HG02970 (cell line): Measurements from ENCODE around the gene TRIM71.
"Not testable (repeated sequence)": the region's sequence is repeated elsewhere in the genome, so short reads cannot be mapped to it uniquely, and the experiment has no call there.

Experiments used
- ATAC-seq: cut with Tn5 transposase; IDR thresholded peaks from one replicate; pipeline ENCODE4 v1.9.1; 2021; ENCODE audit warnings: mild to moderate bottlenecking, moderate library complexity, moderate number of reproducible peaks; ENCODE audit not compliant: unreplicated experiment, low FRiP score

The TRIM71 gene

DNA sequence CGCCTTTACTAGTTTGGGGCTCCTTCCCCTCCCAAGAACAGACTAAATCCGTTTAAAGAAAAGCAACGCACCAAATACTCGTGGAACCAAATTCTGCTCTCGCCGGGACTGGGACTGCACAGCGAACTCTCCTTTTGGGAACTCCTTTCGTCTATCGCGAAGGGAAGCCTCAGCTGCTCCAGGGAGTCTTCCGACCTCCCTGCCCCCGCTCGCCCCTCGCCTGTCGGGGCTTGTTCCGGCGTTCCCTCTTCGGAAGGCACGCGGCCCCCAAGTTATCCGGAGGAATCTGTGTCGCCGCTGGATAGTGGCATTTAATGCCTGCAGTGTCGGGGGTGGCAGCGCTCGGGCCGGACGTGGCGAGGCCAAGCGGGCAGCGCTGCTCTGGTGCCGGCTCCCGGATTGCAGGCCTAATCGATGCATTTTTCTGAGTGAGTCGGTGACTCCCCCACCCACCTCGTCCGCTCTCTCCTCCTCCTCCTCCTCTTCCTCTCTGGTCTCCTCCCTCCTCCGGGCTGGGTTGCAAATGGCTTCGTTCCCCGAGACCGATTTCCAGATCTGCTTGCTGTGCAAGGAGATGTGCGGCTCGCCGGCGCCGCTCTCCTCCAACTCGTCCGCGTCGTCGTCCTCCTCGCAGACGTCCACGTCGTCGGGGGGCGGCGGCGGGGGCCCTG, at the start of gene TRIM71:
TSS of gene TRIM71 (plus strand) at position 440 of the 671 bp plus-strand sequence. CDS start at position 524, 84 bp downstream.
- no peak for ATAC-seq

DNA sequence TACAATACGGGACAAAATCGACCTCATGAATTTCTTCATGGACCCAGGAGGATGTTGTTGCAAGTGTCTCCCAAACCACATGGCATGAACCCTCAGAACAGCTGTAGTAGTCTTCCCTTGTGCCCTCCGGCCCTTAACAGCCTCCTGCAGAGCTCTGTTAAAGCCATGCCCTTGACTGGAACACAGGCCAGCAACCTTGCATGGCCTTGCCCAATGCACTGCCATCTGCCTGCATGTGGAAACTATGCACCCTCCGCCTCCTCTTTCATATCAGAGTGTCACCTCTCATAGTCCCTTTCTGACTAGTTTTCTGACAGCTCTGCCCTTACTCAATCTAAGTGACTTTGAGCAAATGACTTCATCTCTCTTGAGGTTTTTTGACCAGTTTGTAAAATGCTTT, 39.4 kb upstream of the TRIM71 start:
- no peak for ATAC-seq

DNA sequence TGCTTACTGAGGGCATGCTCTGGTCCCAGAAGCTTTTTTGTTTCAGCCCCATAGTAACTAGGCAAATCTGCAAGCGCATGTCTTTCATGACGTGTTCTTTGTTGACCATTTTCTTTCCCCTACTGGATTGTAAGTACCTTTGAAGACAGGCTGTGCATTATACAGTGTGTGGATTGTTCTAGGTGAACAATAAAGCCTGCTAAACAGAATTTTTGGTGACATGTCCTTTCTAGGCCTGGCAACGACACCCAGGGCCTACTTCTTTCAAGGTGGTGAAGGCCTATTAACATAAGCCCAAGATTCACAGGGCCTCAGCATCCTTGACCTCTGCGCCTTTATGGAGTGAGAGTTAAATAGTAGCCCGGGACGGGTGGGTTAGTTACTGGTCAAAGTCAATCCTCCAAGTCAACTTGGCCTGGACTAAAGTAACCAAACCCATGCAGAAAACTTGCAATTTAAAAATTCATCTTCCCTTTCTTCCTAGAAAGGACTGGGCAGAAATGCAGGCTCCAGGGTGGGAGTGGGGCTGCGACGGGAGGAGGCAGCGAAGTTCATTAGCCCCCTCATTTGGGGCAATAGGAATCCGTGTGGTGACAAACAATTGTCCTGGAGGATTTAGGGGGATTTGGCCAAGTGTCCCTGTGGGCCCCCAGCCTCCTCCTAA, 37.6 kb upstream of the TRIM71 start:
- no peak for ATAC-seq

DNA sequence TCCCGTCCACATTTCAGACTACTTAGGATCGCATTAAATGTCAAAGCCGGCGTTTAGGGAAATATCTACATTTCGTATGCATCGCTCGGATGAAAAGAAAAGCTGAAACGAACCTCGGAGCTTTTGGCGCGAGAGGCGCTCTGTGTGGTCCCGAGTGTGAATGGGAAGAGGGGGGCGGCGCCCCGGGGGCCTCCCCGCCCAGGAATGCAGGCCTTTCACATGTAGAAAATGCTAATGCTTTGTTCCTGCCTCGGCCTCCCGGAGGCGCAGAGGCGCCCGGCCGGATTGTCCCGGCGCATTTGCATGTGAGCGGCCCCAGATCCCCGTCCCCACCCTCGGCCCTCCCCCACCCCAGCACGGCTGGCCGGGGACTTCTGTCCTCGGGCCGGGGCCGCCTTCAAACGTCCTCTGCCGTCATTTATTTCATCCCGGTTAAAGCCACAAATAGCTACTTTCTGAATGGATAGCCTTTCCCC, 37.0 kb upstream of the TRIM71 start:
- peak; percentile 36 for ATAC-seq

DNA sequence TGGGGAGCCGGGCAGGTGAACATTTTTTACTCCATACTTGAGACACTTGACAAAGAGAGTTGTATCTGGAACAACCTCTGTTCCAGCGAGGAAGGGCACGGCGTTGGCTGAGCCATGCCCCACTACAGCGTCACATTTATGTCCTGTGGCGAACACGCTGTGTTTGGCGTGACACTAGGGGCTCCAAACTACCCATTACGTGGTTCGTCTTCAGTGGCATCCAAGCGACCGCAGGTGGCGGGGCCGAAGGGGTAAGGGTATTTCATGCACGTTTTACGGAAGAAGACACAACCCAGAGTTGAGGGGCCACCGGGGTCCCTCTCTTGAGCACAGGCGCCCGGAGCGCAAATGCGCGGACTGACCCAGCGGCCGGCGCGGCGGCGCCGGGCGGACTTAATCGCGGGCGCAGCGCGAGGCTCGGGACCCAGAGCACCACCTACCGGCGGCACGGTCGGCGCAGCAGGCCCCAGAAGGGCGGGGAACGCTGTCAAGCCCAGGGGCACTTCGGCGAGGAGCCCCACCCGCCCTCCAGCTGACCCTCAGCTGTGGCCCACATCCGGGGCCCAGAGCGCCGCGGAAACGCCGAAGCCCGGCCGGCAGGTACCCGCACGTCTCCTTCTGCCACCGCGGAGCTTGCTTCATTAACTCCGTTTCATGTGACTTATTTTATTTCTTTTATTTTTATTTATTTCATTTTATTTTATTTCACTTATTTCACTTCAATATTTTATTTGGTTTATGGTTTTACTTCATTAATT, 36.4 kb upstream of the TRIM71 start:
- peak; percentile 90 for ATAC-seq

DNA sequence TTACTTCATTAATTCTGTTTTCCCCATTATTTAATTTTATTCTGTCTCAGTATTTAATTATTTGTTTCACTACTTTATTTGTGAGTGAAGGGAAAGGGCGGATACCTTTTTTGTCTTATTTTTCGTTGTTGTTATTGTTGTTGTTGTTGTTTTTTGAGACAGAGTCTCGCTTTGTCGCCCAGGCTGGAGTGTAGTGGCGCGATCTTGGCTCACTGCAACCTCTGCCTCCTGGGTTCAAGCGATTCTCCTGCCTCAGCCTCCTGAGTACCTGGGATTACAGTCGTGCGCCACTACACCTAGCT, 35.9 kb upstream of the TRIM71 start:
- ATAC-seq: not testable (repeated sequence)

DNA sequence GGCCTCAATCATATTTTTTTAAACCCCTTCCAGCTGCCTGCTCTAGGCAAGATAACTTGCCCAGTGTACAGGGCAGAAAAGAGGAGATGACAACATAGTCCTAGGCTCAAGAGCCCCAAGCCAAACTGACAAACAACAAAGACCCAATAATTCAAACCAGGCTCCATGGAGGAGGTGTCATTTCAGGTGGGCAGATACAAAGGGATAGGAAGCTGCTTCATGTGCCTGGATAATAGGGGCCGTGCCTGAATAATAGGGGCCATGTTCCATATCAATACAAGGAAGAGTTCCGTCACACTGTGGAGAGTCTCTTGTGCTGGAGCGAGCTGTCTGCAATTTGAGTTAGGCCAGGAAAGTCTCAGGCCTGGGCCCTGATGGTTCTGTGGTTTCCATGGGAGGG, 35.4 kb upstream of the TRIM71 start:
- no peak for ATAC-seq

DNA sequence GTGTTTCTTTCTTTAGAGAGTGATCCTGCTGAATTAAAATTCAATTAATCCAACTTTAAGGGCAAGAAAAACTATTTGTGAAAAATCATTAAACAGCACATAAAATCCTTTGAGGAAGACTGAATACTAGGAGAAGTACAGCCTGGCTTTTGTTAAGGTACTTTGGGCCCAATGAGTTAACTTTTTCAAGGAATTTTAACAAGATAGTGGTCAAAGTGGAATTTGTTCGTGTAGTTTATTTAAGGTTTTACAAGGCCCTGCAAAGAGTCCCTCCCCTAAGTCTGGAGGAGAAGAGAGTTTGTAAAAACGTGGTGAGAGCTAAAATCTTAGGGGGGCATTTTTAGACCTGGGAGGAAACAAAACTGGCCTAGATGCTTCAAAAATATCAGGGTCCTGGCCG, 26.0 kb upstream of the TRIM71 start:
- no peak for ATAC-seq

DNA sequence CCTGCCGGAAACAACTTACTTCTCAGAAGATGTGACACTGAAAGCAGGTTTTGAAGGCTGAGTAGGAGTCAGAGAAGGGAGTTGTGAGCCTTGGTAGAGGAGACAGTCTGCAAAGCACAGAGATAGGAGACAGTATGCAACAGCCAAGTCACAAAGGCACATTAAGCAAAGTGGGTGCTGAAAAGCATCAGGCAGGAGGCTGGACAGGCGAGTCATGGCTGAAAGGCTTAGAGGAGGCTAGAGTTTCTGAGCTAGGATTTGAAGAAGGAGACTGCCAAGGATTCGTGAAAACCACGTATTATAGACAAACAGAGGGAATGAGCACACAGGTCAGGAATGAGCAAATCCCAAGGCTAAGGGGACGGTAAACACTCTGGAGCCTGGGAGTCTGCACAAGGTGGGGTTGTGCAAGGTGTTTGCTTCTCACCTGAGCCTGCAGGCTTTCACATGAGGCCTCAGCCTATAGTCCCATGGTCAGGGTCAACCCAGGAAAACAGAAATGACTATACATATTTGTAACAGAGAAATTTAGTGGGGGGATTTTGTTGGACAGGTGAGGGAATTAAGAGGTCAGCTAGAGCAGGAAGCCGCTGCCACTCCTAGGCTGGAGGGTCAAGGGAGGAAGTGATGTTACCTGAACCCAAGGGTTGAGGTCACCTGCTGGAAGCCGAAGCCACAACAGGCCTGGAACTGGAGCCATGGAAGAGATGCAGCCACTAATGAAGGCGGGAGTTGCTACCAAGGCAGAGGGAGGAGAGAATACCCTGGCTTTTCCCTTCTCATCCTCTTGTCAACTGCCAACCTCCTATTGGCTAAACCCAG, 23.1 kb upstream of the TRIM71 start:
- ATAC-seq: no peak

DNA sequence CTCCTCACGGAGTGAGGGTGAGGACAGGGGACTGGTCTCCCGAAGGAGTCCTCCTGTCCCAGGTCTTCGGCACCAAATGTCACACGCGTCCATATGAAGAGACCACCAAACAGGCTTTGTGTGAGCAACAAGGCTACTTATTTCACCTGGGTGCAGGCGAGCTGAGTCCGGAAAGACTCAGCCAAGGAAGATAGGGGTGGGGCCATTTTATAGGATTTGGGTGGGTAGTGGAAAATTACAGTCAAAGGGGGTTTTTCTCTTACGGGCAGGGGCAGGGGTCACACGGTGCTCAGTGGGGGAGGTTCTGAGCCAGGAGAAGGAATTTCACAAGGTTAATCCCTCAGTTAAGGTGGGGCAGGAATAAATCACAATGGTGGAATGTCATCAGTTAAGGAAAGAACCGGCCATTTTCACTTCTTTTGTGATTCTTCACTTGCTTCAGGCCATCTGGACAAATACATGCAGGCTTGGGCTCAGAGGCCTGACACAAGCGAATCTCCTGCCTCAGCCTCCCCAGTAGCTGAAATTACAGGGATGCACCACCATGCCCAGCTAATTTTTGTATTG, 21.3 kb upstream of the TRIM71 start:
- ATAC-seq: not testable (repeated sequence)

DNA sequence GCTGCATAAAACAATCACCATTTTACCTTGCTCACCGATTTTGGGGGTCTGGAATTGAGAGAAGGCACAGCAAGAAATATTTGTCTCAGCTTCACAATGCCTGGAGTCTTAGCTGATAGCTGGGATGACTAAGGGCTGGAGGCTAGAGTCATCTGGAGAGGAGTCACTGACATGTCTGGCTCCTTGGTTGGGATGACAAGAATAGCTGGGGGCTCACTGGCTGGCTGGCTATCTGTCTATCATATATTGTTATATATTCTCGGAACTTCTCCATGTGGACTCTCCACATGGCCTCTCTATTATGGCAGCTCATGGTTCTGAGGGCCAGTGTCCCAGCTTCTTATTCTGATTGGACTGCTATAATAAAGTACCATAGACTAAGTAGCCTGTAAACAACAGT, 20.0 kb upstream of the TRIM71 start:
- ATAC-seq: no peak

DNA sequence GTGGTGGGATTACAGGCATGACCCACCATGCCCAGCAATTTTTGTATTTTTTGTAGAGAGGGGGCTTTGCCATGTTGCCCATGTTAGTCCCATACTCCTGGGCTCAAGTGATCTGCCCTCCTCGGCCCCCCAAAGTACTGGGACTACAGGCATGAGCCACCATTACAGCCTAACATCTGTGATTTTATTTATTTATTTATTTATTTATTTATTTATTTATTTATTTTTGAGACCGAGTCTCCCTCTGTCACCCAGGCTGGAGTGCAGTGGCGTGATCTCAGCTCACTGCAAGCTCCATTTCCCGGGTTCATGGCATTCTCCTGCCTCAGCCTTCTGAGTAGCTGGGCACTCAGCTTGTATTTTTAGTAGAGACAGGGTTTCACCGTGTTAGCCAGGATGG, 16.4 kb upstream of the TRIM71 start:
- ATAC-seq: not testable (repeated sequence)

DNA sequence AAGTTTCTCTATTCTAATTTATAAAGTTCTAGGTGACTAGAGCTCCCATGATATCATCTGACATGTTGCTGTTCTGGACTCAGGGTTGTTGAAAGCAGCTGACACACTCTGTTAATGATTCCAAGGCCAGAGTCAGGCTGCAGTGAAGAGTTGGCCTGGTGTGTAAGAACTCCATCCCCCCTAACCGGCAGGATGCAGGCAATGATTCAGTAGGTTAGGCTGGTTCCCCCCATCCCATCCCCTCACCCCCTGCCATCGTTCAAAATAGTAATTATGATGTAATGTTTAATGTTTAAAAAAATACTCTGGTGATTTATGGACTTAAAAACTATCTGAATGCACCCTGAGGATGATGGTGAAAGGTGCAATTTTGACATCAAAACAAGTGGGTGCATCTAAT, 4.6 kb upstream of the TRIM71 start:
- ATAC-seq: no peak

DNA sequence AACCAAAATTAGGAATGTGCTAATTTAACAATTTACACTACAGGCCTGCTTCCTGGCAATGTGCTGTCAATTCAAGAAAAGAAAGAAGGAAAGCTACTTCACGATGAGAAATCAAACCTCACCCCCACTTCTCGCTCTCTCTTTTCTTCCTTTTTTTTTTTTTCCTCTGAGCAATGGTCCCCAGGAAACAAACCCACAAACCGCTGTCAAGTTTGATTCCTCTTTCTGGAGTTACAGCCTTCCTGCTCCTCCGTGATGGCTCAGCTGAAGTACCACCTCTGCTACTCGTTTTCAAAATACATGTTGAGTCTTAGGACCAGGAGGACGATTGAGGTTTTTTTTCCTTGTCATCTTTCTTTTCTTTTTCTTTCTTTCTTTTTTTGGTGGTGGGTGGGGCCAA, 3.4 kb upstream of the TRIM71 start:
- no peak for ATAC-seq

DNA sequence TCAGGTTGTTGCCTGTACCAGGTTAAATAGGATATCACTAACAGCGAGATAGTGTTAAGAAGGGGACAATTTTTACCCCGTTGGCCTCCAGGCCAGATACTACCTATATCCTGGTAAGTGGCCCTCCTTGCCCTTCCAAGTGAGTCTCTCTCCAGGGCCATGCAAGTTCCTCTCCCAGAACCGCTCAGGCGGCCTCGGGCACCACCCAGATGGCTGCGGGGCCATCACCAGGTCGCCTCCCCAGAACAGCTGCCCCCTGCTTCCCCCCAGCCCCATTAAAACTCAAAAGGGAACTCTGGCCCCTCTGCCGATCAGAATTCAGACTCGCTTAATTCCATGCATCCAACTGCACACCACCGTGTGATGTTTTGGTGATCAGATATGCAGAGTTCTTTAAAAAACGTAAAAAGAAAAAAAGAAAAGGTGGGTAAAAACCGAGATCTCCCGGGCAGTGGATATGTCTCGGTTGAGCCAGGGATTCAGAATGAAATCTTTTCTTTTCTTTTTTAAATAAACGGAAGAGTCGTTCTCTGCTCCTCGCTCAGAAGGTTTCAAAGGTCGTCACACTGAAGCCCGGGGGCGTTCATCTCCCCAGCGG, 1.9 kb upstream of the TRIM71 start:
- ATAC-seq: no peak

DNA sequence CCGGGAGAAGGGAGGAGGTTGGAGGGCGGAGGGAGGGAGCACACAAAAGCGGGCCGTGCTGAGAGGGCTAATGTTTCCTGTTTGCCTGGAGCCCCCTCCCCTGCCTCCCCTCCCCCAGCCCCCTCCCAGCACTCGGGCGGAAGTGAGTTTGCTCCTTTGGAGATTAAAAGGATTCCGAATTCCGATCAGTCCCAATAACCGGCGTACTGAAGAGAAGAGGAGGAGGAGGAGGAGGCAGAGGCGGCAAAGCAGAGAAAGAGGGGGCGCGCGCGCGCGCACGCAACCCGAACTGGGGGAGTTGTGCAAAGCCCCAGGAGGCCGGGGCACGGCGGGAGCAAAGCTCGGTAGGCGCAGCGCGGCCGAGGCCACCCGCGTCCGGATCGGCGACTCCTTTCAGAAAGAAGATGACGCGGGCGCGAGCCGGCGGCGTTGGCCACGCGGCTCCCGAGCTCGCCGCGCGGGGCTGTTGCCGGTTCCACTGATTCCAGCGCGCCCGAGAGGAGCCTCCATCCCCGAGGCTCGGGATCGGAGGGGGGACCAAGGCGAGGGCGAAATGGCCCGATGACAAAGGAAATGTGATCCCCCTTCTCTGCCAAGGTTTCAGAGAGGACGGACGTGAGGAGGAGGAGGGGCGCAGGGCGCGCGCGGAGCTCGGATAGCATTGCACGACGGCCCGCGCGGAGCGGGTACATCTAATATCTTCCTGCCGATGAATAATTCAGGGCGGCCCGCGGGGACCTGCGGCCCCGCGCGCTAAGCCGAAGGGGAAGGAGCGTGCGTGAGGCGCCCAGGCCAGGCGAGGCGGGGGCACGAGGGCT, 1.1 kb upstream of the TRIM71 start:
- ATAC-seq: no peak

DNA sequence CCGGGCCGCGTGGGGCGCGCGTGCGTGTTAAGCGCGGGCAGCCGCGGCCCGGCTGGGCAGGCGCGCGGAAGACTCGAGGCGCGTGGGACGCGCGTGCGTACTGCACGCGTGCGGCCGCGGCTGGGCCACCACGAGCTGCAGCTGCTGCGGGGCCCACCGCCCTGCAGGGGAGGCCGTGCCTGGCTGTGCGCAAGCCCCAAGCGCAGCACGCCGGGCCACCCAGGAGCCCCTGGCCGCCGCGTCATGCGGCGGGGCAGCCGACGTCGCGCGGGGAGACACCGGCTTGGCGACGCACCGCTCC, 590 bp upstream of the TRIM71 start:
- ATAC-seq: no peak

DNA sequence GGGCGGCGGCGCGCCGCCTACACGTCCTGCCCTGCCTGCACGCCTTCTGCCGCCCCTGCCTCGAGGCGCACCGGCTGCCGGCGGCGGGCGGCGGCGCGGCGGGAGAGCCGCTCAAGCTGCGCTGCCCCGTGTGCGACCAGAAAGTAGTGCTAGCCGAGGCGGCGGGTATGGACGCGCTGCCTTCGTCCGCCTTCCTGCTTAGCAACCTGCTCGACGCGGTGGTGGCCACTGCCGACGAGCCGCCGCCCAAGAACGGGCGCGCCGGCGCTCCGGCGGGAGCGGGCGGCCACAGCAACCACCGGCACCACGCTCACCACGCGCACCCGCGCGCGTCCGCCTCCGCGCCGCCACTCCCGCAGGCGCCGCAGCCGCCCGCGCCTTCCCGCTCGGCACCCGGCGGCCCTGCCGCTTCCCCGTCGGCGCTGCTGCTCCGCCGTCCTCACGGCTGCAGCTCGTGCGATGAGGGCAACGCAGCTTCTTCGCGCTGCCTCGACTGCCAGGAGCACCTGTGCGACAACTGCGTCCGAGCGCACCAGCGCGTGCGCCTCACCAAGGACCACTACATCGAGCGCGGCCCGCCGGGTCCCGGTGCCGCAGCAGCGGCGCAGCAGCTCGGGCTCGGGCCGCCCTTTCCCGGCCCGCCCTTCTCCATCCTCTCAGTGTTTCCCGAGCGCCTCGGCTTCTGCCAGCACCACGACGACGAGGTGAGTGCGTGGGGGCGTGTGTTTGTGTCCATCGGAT, 602 bp downstream of the TRIM71 start:
- ATAC-seq: no peak
